Loucy (cell line): ENCODE results near the gene BICRAL.

Source experiments
- H2AFZ ChIP-seq: fragments of 200-600 bp; sonication (generic); 2 replicates; pipeline ENCODE4 v1.6.0; 2016; ENCODE audit warnings: antibody characterized with exemption, mild to moderate bottlenecking, low read length, moderate library complexity
- H3F3A ChIP-seq: fragments of 200-600 bp; 2 replicates; pipeline ENCODE4 v1.6.0; 2016; ENCODE audit warnings: antibody characterized with exemption, low read depth, mild to moderate bottlenecking
- H3K27me3 ChIP-seq: fragments of 200-600 bp; sonication (generic); 2 replicates; pipeline ENCODE4 v1.6.1; 2014; ENCODE audit warnings: low read length, mild to moderate bottlenecking; ENCODE audit not compliant: insufficient read depth, poor library complexity, severe bottlenecking
- H3K36me3 ChIP-seq: fragments of 200-600 bp; sonication (generic); 2 replicates; pipeline ENCODE4 v1.6.1; 2016; ENCODE audit warnings: low read length; ENCODE audit not compliant: insufficient read depth
- H3K4me1 ChIP-seq: fragments of 200-600 bp; sonication (generic); 2 replicates; pipeline ENCODE4 v1.5.1; 2014; ENCODE audit warnings: low read length, mild to moderate bottlenecking; ENCODE audit not compliant: insufficient read depth, poor library complexity, severe bottlenecking
- H3K4me2 ChIP-seq: fragments of 200-600 bp; sonication (generic); 2 replicates; pipeline ENCODE4 v1.6.0; 2014; ENCODE audit warnings: antibody characterized with exemption, low read length, low read depth, mild to moderate bottlenecking; ENCODE audit not compliant: poor library complexity, severe bottlenecking
- H3K4me3 ChIP-seq: fragments of 200-600 bp; sonication (generic); 2 replicates; pipeline ENCODE4 v1.5.1; 2014; ENCODE audit warnings: low read length, mild to moderate bottlenecking, mixed read lengths; ENCODE audit not compliant: poor library complexity, severe bottlenecking
- H3K79me2 ChIP-seq: fragments of 200-600 bp; sonication (generic); 2 replicates; pipeline ENCODE4 v1.6.1; 2014; ENCODE audit warnings: low read length; ENCODE audit not compliant: insufficient read depth
- H3K9ac ChIP-seq: fragments of 200-600 bp; sonication (generic); 2 replicates; pipeline ENCODE4 v1.6.0; 2014; ENCODE audit warnings: mild to moderate bottlenecking, low read depth, low read length, moderate library complexity; ENCODE audit not compliant: poor library complexity, severe bottlenecking
- H3K9me2 ChIP-seq: fragments of 200-600 bp; sonication (generic); replicated peaks from 2 replicates; pipeline ENCODE4 v1.6.1; 2016; ENCODE audit warnings: low read depth, low read length, mixed read lengths
- H3K9me3 ChIP-seq: fragments of 200-600 bp; sonication (generic); 2 replicates; pipeline ENCODE4 v1.6.1; 2014; ENCODE audit warnings: mild to moderate bottlenecking, antibody characterized with exemption, low read length, low read depth; ENCODE audit not compliant: insufficient read depth
- H4K20me1 ChIP-seq: fragments of 200-600 bp; sonication (generic); 2 replicates; pipeline ENCODE4 v1.6.0; 2014; ENCODE audit warnings: antibody characterized with exemption, low read length, mild to moderate bottlenecking; ENCODE audit not compliant: insufficient read depth, poor library complexity, severe bottlenecking
- CTCF ChIP-seq: fragments of 200-600 bp; sonication (generic); conservative IDR thresholded peaks from 2 replicates; pipeline ENCODE4 v1.5.1; 2014; ENCODE audit warnings: mild to moderate bottlenecking, antibody characterized with exemption, low read length
- EZH2phosphoT487 ChIP-seq: fragments of 200-600 bp; IDR thresholded peaks from 2 replicates; pipeline ENCODE4 v1.6.1; 2018; ENCODE audit warnings: antibody characterized with exemption, mild to moderate bottlenecking, moderate library complexity, borderline replicate concordance

The BICRAL gene

GRCh38 chr6:42829561-42830092 is 47.8 kb downstream of the BICRAL start:
- Histone ChIP-seq H3K4me3 (no peak overlapping the region), H3K9ac (no peak overlapping the region), H3K36me3 (peaks cover 28% of the 10 kb centered on the region; the same call in 1 of the 2 replicates), H3K4me1 (no peaks in the 10 kb centered on the region), H4K20me1 (no peaks in the 10 kb centered on the region), H3K9me3 (no peaks in the 10 kb centered on the region), H3K9me2 (no peaks in the 10 kb centered on the region), H3K27me3 (no peaks in the 10 kb centered on the region), H2AFZ (no peak overlapping the region), H3K4me2 (no peak overlapping the region), H3F3A (no peaks in the 10 kb centered on the region), H3K79me2 (no peaks in the 10 kb centered on the region)
- TF ChIP-seq CTCF (no peak), EZH2phosphoT487 (no peak)

GRCh38 chr6:42831237-42831636 is 49.4 kb downstream of the BICRAL start:
- TF ChIP-seq CTCF (no peak), EZH2phosphoT487 (no peak)
- Histone ChIP-seq H2AFZ (no peak overlapping the region), H3K4me1 (no peaks in the 10 kb centered on the region), H3K4me2 (no peak overlapping the region), H3F3A (no peaks in the 10 kb centered on the region), H3K27me3 (no peaks in the 10 kb centered on the region), H3K36me3 (peaks cover 27% of the 10 kb centered on the region; the same call in 1 of the 2 replicates), H3K9me3 (no peaks in the 10 kb centered on the region), H3K9me2 (no peaks in the 10 kb centered on the region), H4K20me1 (no peaks in the 10 kb centered on the region), H3K9ac (no peak overlapping the region), H3K79me2 (no peaks in the 10 kb centered on the region), H3K4me3 (no peak overlapping the region)

GRCh38 chr6:42834056-42834455 is 52.2 kb downstream of the BICRAL start:
- H3K4me1 ChIP-seq, result no peaks in the 10 kb centered on the region
- no peak overlapping the region for H3K4me2 ChIP-seq
- H3K9me3 ChIP-seq, result no peaks in the 10 kb centered on the region
- no peaks in the 10 kb centered on the region for H3F3A ChIP-seq
- TF ChIP-seq EZH2phosphoT487, result no peak
- no peak for TF ChIP-seq CTCF
- no peak overlapping the region for H3K9ac ChIP-seq
- no peak overlapping the region for H2AFZ ChIP-seq
- H3K9me2 ChIP-seq, result no peaks in the 10 kb centered on the region
- no peaks in the 10 kb centered on the region for H3K27me3 ChIP-seq
- H3K4me3 ChIP-seq, result no peak overlapping the region
- no peaks in the 10 kb centered on the region for H4K20me1 ChIP-seq
- no peaks in the 10 kb centered on the region for H3K79me2 ChIP-seq
- H3K36me3 ChIP-seq, result peaks cover 10% of the 10 kb centered on the region; the same call in 1 of the 2 replicates
